ENCODE results near the gene STXBP6.

Gene STXBP6

DNA sequence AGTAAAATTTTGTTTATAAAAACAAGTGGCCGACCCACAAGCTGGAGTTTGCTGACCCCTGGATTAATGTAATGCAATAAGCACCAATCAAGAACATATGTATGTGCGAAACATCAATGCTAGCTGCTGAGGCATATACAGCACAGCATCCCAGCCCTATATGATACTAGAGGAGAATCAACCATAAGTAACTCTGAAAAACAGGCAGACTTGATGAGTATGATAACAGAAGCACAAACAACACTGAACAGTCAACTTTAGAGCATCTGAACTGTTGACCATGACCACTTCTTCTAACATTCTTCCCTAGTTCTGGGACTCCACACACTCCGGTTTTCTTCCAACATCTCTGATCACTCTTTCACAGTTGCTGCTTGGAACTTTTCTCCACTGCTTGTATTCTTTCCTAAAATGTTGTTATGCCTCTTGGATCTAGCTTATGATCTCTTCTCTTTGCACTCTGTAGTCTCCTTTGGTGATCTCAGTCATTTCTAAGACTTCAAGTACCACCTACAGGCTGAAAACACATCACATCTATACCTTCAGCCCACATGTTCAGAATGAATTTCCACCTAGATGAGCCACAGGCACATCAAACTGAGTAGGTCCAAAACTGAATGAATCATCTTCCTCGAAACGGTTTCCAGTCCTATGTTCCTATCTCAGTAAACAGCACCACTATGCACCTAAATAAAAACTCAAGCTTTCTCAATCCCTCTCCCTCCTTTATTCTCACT, 57.2 kb downstream of the STXBP6 start:
- Histone ChIP-seq H3K9me3 (ENCODE audit: control insufficient read depth, insufficient read depth, low read length) (no peaks in the 10 kb centered on the region), H3K36me3 (ENCODE audit: control insufficient read depth, low read length) (no peaks in the 10 kb centered on the region), H3K4me1 (ENCODE audit: control insufficient read depth, low read length) (no peaks in the 10 kb centered on the region), H3K79me2 (ENCODE audit: control insufficient read depth, low read length) (no peaks in the 10 kb centered on the region), H3K9me2 (replicated peaks; ENCODE audit: control insufficient read depth, low read length) (no peaks in the 10 kb centered on the region), H3K27me3 (ENCODE audit: control insufficient read depth, low read length) (no peaks in the 10 kb centered on the region), H3K4me3 (ENCODE audit: low read length) (no peak overlapping the region), H3F3A (ENCODE audit: control insufficient read depth, insufficient read depth) (no peaks in the 10 kb centered on the region), H3K4me2 (ENCODE audit: low read length) (no peak overlapping the region), H4K20me1 (ENCODE audit: control insufficient read depth, insufficient read depth, low read depth, low read length) (no peaks in the 10 kb centered on the region), H3K27ac (ENCODE audit: low read depth, low read length) (no peak overlapping the region)
- no peak for TF ChIP-seq EZH2phosphoT487 (IDR thresholded peaks at IDR 0.05; ENCODE audit: borderline replicate concordance, low read length)
- TF ChIP-seq, protein P1, sequence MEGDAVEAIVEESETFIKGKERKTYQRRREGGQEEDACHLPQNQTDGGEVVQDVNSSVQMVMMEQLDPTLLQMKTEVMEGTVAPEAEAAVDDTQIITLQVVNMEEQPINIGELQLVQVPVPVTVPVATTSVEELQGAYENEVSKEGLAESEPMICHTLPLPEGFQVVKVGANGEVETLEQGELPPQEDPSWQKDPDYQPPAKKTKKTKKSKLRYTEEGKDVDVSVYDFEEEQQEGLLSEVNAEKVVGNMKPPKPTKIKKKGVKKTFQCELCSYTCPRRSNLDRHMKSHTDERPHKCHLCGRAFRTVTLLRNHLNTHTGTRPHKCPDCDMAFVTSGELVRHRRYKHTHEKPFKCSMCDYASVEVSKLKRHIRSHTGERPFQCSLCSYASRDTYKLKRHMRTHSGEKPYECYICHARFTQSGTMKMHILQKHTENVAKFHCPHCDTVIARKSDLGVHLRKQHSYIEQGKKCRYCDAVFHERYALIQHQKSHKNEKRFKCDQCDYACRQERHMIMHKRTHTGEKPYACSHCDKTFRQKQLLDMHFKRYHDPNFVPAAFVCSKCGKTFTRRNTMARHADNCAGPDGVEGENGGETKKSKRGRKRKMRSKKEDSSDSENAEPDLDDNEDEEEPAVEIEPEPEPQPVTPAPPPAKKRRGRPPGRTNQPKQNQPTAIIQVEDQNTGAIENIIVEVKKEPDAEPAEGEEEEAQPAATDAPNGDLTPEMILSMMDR (IDR thresholded peaks at IDR 0.05; ENCODE audit: low read depth, low read length, poor library complexity, severe bottlenecking): no peak

DNA sequence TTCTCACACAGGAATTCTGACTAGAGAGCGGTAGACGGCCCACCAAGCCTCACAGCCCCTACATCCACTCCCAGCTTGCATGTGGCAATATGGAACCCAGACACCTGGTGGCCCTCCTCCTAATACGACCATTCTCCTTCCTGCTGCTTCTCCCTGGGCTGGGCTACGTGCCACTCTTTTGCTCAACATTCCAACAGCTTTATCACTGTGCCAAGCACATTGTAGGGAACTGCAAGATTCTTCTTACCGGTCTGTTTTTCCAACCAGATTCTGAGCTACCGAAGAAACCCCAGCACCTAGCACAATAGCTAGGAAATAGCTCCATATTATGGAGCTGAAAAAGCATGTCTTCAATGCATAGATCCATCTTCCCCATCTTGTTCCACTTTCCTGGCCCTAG, 58.1 kb downstream of the STXBP6 start:
- H3K9me3 ChIP-seq (ENCODE audit: control insufficient read depth, insufficient read depth, low read length): no peaks in the 10 kb centered on the region
- H3K4me2 ChIP-seq (ENCODE audit: low read length): no peak overlapping the region
- no peak for TF ChIP-seq EZH2phosphoT487 (IDR thresholded peaks at IDR 0.05; ENCODE audit: borderline replicate concordance, low read length)
- H3K27me3 ChIP-seq (ENCODE audit: control insufficient read depth, low read length): no peaks in the 10 kb centered on the region
- no peaks in the 10 kb centered on the region for H3K9me2 ChIP-seq (replicated peaks; ENCODE audit: control insufficient read depth, low read length)
- H3K4me1 ChIP-seq (ENCODE audit: control insufficient read depth, low read length): no peaks in the 10 kb centered on the region
- no peaks in the 10 kb centered on the region for H3F3A ChIP-seq (ENCODE audit: control insufficient read depth, insufficient read depth)
- no peaks in the 10 kb centered on the region for H3K79me2 ChIP-seq (ENCODE audit: control insufficient read depth, low read length)
- H3K36me3 ChIP-seq (ENCODE audit: control insufficient read depth, low read length): no peaks in the 10 kb centered on the region
- H3K4me3 ChIP-seq (ENCODE audit: low read length): no peak overlapping the region
- no peak overlapping the region for H3K27ac ChIP-seq (ENCODE audit: low read depth, low read length)
- H4K20me1 ChIP-seq (ENCODE audit: control insufficient read depth, insufficient read depth, low read depth, low read length): no peaks in the 10 kb centered on the region

DNA sequence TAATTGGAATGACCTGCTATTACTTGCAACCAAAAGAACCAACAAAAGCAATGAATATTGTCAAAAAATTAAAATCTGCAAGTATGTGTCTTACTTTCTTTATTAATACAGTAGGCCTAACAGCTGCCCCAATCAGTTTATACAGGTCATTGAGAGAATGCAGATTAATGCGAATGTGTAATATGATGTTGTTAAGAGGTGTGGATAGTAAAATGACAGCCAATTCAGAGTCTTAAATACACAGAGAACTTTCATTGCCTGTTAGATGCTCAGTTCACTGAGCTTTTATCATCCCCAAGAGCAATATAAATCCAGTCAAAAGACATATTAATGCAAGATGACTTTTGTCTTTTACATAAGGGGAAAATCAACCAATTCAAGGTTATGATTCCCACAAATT, 58.7 kb downstream of the STXBP6 start:
- Histone ChIP-seq H3K79me2 (ENCODE audit: control insufficient read depth, low read length) (no peaks in the 10 kb centered on the region), H3K4me3 (ENCODE audit: low read length) (no peak overlapping the region), H3K4me2 (ENCODE audit: low read length) (no peak overlapping the region), H3K36me3 (ENCODE audit: control insufficient read depth, low read length) (no peaks in the 10 kb centered on the region), H3K4me1 (ENCODE audit: control insufficient read depth, low read length) (no peaks in the 10 kb centered on the region), H3K27me3 (ENCODE audit: control insufficient read depth, low read length) (no peaks in the 10 kb centered on the region), H4K20me1 (ENCODE audit: control insufficient read depth, insufficient read depth, low read depth, low read length) (no peaks in the 10 kb centered on the region), H3K27ac (ENCODE audit: low read depth, low read length) (no peak overlapping the region), H3K9me3 (ENCODE audit: control insufficient read depth, insufficient read depth, low read length) (no peaks in the 10 kb centered on the region), H3F3A (ENCODE audit: control insufficient read depth, insufficient read depth) (no peaks in the 10 kb centered on the region), H3K9me2 (replicated peaks; ENCODE audit: control insufficient read depth, low read length) (no peaks in the 10 kb centered on the region)
- TF ChIP-seq, protein P1 (IDR thresholded peaks at IDR 0.05; ENCODE audit: low read depth, low read length, poor library complexity, severe bottlenecking): no peak
- no peak for TF ChIP-seq EZH2phosphoT487 (IDR thresholded peaks at IDR 0.05; ENCODE audit: borderline replicate concordance, low read length)

DNA sequence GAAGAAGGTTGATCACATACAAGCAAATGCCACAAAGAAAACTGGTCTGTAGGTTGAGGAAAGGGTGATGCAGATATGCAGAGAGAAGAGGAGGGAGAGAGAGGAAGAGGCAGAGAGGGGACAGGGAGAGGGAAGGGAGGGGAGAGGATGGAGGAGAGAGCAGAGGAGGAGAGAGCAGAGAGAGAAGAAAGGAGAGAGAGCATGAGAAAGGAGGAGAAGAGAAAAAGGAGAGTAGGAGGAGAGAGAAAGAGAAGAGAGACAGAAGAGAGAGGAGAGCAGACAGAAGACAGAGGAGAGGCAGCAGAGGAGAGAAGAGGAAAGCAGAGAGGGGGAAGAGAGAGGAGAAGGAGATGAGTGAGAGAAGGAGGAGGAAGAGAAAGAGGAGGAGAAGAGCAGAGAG, 59.2 kb downstream of the STXBP6 start:
- Histone ChIP-seq H3K4me3 (ENCODE audit: low read length) (no peak overlapping the region), H3K9me3 (ENCODE audit: control insufficient read depth, insufficient read depth, low read length) (no peaks in the 10 kb centered on the region), H3K4me2 (ENCODE audit: low read length) (no peak overlapping the region), H3K79me2 (ENCODE audit: control insufficient read depth, low read length) (no peaks in the 10 kb centered on the region), H3K36me3 (ENCODE audit: control insufficient read depth, low read length) (no peaks in the 10 kb centered on the region), H4K20me1 (ENCODE audit: control insufficient read depth, insufficient read depth, low read depth, low read length) (no peaks in the 10 kb centered on the region), H3K9me2 (replicated peaks; ENCODE audit: control insufficient read depth, low read length) (no peaks in the 10 kb centered on the region), H3K4me1 (ENCODE audit: control insufficient read depth, low read length) (no peaks in the 10 kb centered on the region), H3K27ac (ENCODE audit: low read depth, low read length) (no peak overlapping the region), H3F3A (ENCODE audit: control insufficient read depth, insufficient read depth) (no peaks in the 10 kb centered on the region), H3K27me3 (ENCODE audit: control insufficient read depth, low read length) (no peaks in the 10 kb centered on the region)
- TF ChIP-seq, protein P1 (IDR thresholded peaks at IDR 0.05; ENCODE audit: low read depth, low read length, poor library complexity, severe bottlenecking): no peak
